ENCODE data around the gene CADM1. TPM values are rescaled to one million over a fixed set of nuclear protein-coding genes. Genes with fewer than 3 reads are reported as not detected.

CADM1 gene
- total and polyA plus RNA-seq, 9 of the 15 experiments (the other 6 are each of a cell fraction or from before 2014, with no cell fraction given) = 0.42 TPM; not detected in 8

DNA sequence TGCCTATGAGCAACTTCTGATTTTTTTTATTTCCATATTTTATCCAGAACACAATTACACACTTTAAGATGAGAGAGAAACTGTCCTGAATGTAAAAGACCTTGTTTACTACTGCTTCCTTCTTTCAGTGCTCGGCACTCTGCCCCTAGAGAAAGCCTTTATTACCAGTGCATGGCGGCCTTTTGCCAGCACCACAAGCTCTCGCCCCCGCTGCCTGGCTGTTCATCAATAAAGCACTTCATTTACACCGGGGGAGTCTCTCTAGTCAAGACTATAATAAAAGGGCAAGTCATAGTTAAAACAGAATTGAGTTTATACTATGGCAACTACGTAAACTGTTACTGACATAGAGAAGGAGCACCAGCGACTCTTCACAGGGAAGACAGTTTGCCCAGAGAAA is 259.5 kb downstream of the CADM1 start:
- no peak for FAIRE-seq

More for the DNA sequence above, 259.5 kb downstream of the CADM1 start:
- Histone ChIP-seq H3K27me3 (ENCODE audit: control insufficient read depth in 2 of 2, insufficient read depth in 2 of 2, low read length in 2 of 2) (no peaks in the 10 kb centered on the region), H3K9me3 (replicated peaks; ENCODE audit: control insufficient read depth, insufficient read depth, low read depth, low read length) (no peaks in the 10 kb centered on the region), H3K9ac (ENCODE audit: insufficient read depth in 1 of 2, low read depth in 2 of 2, low read length in 2 of 2) (no peak overlapping the region), H3K9me1 (ENCODE audit: control insufficient read depth, insufficient read depth, low read length) (no peaks in the 10 kb centered on the region), H3K79me2 (ENCODE audit: control insufficient read depth, insufficient read depth, low read length) (no peaks in the 10 kb centered on the region), H3K4me2 (ENCODE audit: insufficient read depth, low read length) (no peak overlapping the region), H3K4me3 (no peak overlapping the region), H3K27ac (ENCODE audit: extremely low read depth, low read depth, low read length) (no peak overlapping the region), H3K36me3 (ENCODE audit: control insufficient read depth, insufficient read depth, low read length) (no peaks in the 10 kb centered on the region), H3K4me1 (replicated peaks in 1 of 2; ENCODE audit: control insufficient read depth in 2 of 2, insufficient read depth in 2 of 2, low read length in 2 of 2) (no peaks in the 10 kb centered on the region), H4K20me1 (replicated peaks; ENCODE audit: control insufficient read depth, insufficient read depth, low read length) (no peaks in the 10 kb centered on the region), H2AFZ (ENCODE audit: low read depth, low read length) (no peak overlapping the region)
- ATAC-seq (no peak), DNase-seq (ENCODE audit: extremely low read depth in 1 of 4, low spot score in 3 of 4) (no peak)
- WGBS (ENCODE audit: insufficient coverage, low coverage, missing lambda C conversion rate) = 3% methylated on average over 7 of the region's 7 CpGs
- ChIA-PET POLR2A (no interaction called here), CTCF (ENCODE audit: low intra/inter-chr PET ratio) (no interaction called here)
- TF ChIP-seq PRMT5 (CRISPR knock-in tag; IDR thresholded peaks at IDR 0.05) (no peak), HNRNPL (IDR thresholded peaks at IDR 0.05; ENCODE audit: low read depth, low read length) (no peak), PHF20 (IDR thresholded peaks at IDR 0.05; ENCODE audit: partially characterized antibody) (no peak), DNMT1 (IDR thresholded peaks at IDR 0.05) (no peak), HMG20B (CRISPR knock-in tag; IDR thresholded peaks at IDR 0.05) (no peak), TCF7 (IDR thresholded peaks at IDR 0.05; ENCODE audit: borderline replicate concordance) (no peak), PHTF2 (CRISPR knock-in tag; IDR thresholded peaks at IDR 0.05) (no peak), SP1 (CRISPR knock-in tag; IDR thresholded peaks at IDR 0.05) (no peak), ZNF12 (CRISPR knock-in tag; IDR thresholded peaks at IDR 0.05) (no peak), ZNF436 (CRISPR knock-in tag; IDR thresholded peaks at IDR 0.05) (no peak), FOS (IDR thresholded peaks at IDR 0.05; ENCODE audit: extremely low read depth, insufficient read length) (no peak), RB1 (IDR thresholded peaks at IDR 0.05; ENCODE audit: low read depth) (no peak)
- TF ChIP-seq, protein P1, sequence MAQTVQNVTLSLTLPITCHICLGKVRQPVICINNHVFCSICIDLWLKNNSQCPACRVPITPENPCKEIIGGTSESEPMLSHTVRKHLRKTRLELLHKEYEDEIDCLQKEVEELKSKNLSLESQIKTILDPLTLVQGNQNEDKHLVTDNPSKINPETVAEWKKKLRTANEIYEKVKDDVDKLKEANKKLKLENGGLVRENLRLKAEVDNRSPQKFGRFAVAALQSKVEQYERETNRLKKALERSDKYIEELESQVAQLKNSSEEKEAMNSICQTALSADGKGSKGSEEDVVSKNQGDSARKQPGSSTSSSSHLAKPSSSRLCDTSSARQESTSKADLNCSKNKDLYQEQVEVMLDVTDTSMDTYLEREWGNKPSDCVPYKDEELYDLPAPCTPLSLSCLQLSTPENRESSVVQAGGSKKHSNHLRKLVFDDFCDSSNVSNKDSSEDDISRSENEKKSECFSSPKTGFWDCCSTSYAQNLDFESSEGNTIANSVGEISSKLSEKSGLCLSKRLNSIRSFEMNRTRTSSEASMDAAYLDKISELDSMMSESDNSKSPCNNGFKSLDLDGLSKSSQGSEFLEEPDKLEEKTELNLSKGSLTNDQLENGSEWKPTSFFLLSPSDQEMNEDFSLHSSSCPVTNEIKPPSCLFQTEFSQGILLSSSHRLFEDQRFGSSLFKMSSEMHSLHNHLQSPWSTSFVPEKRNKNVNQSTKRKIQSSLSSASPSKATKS (CRISPR knock-in tag; IDR thresholded peaks at IDR 0.05) = no peak
- TF ChIP-seq, protein P2, sequence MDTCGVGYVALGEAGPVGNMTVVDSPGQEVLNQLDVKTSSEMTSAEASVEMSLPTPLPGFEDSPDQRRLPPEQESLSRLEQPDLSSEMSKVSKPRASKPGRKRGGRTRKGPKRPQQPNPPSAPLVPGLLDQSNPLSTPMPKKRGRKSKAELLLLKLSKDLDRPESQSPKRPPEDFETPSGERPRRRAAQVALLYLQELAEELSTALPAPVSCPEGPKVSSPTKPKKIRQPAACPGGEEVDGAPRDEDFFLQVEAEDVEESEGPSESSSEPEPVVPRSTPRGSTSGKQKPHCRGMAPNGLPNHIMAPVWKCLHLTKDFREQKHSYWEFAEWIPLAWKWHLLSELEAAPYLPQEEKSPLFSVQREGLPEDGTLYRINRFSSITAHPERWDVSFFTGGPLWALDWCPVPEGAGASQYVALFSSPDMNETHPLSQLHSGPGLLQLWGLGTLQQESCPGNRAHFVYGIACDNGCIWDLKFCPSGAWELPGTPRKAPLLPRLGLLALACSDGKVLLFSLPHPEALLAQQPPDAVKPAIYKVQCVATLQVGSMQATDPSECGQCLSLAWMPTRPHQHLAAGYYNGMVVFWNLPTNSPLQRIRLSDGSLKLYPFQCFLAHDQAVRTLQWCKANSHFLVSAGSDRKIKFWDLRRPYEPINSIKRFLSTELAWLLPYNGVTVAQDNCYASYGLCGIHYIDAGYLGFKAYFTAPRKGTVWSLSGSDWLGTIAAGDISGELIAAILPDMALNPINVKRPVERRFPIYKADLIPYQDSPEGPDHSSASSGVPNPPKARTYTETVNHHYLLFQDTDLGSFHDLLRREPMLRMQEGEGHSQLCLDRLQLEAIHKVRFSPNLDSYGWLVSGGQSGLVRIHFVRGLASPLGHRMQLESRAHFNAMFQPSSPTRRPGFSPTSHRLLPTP (IDR thresholded peaks at IDR 0.05; ENCODE audit: borderline replicate concordance, extremely low read depth, insufficient read length) = no peak
- TF ChIP-seq, protein P3, sequence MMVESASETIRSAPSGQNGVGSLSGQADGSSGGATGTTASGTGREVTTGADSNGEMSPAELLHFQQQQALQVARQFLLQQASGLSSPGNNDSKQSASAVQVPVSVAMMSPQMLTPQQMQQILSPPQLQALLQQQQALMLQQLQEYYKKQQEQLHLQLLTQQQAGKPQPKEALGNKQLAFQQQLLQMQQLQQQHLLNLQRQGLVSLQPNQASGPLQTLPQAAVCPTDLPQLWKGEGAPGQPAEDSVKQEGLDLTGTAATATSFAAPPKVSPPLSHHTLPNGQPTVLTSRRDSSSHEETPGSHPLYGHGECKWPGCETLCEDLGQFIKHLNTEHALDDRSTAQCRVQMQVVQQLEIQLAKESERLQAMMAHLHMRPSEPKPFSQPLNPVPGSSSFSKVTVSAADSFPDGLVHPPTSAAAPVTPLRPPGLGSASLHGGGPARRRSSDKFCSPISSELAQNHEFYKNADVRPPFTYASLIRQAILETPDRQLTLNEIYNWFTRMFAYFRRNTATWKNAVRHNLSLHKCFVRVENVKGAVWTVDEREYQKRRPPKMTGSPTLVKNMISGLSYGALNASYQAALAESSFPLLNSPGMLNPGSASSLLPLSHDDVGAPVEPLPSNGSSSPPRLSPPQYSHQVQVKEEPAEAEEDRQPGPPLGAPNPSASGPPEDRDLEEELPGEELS (CRISPR knock-in tag; IDR thresholded peaks at IDR 0.05; ENCODE audit: borderline replicate concordance) = no peak
- in situ Hi-C loops (cut with MboI) = no loop called here
- BruUV-seq (replicated peaks) = no TSS peak
- intact Hi-C loops (cut with micrococcal nuclease) = no loop called here

Data from K562 (cell line).